Measurements from ENCODE around the gene IFITM10.

IFITM10 gene

DNA sequence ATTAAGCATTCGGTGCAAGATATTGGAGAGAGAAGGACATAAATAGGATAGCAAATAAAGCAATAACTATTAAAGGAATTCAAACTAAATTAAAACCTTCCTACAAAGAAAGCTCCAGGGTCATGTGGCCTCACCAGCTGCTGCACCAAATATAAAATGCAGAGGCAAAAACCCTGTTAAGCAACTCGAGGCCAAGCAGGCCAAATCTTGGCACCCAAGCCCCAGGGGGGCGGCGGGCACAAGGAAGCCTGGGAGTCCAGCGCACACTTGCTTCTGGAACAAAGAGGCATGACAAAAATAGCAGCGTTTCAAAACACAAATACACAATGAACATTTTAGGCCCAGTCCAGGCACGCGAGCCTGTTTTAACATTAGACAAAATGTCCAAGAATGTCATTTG lies 32.6 kb downstream of the IFITM10 start:
- no peak for DNase-seq (ENCODE audit: low spot score)

GRCh38 chr11:1714908-1715885 lies 35.2 kb downstream of the IFITM10 start:
- no peak for DNase-seq (ENCODE audit: low spot score)

GRCh38 chr11:1708716-1709115 lies 41.7 kb downstream of the IFITM10 start:
- no peak for DNase-seq (ENCODE audit: low spot score)

DNA sequence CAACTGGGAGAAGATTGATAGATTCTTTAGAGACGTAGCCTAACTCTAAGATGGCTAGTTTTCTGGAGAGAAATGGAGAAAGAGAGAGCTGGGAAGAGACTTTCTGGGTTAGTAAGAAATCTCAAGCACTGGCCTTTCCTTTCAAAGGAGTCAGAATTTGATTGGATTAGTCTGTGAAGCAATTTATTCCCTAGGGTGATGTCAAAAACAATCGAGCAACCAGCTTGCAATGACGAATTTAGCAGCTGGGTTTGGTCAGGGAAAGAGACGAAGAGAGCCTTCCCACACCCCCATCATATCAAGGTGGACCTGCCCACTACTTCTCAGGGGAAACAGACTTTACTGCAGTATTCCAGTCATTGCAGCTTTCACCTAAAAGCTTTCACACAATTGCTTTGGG lies 42.6 kb downstream of the IFITM10 start:
- DNase-seq (ENCODE audit: low spot score): no peak

- no peak for DNase-seq (ENCODE audit: low spot score)
Observed at GRCh38 chr11:1706634-1707400, 43.6 kb downstream of the IFITM10 start.

- no peak for DNase-seq (ENCODE audit: low spot score)
Observed at GRCh38 chr11:1705126-1706052, 45.0 kb downstream of the IFITM10 start.

DNA sequence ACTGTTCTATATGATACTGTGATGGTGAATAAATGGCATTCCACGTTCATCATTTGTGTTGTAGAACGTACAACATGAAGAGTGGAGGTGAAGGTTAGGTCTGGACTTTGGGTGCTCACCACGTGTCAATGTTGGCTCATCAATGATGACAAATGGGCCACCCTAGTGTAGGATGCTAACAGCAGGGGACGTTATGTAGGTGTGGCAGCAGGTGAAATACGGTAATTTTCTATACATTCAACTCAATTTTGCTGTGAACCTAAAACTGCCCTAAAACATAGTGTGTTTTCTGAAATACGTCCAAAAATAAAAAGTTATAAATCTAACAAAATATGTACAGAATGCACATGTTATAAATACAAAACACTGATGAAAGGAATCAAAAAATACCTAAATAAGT lies 47.2 kb downstream of the IFITM10 start:
- no peak for DNase-seq (ENCODE audit: low spot score)

DNA sequence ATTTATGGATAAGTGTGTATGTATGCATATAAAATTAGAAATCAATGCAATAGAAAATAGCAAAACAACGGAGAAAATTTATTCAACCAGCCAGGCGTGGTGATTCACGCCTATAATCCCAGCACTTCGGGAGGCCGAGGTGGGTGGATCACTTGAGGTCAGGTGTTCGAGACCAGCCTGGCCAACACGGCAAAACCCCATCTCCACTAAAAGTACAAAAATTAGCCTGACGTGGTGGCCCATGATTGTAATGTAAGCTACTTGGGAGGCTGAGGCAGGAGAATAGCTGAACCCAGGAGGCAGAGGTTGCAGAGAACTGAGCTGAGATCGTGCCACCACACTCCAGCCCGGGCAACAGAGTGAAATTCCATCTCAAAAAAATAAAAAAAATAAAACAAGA lies 47.9 kb downstream of the IFITM10 start:
- no peak for DNase-seq (ENCODE audit: low spot score)

DNA sequence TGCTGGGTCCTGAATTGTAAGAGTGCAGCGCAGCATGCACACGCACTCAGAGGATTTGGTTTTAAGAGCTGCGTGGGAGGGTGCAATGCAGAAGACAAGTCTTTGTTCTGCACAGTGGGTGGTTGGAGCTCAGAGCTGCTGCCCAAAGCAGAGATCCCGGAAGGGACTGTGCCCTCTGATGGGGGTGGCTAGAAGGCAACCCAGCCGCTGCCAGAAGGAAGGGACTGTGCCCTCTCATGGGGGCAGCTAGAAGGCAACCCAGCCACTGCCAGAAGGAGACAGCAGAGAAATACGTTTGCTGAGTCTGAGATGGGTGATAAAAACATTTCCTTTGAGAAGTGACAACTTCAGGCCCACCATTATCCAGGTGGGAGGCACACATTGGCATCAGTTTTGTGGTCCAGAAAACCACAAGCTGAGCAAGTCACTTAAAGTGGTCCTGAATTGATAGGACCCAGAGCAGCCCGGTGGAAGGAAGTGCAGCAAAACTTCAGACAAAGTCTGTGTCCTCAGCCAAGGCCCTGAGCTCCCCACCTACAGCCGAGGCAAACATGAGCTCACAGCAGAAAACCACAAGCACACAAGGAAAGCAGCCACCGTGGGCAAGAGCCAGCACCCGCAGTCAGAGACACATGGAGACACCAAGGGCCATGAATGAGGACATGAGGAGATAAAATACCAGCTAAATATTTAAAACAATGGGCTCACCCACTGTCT lies 49.1 kb downstream of the IFITM10 start:
- peak; percentile 43 for DNase-seq (ENCODE audit: low spot score)

- DNase-seq (ENCODE audit: low spot score): no peak
Observed at GRCh38 chr11:1699771-1700170, 50.6 kb downstream of the IFITM10 start.

- DNase-seq (ENCODE audit: low spot score): no peak
Observed at GRCh38 chr11:1696608-1697570, 53.5 kb downstream of the IFITM10 start, which contains the start of gene KRTAP5-6. Gene KRTAP5-6 (plus strand): TSS chr11:1697195. CDS start chr11:1697246, 51 bp downstream.

- no peak for DNase-seq (ENCODE audit: low spot score)
Observed at GRCh38 chr11:1695548-1696108, 54.8 kb downstream of the IFITM10 start.

GRCh38 chr11:1694846-1695547 lies 55.4 kb downstream of the IFITM10 start:
- DNase-seq (ENCODE audit: low spot score): no peak

DNA sequence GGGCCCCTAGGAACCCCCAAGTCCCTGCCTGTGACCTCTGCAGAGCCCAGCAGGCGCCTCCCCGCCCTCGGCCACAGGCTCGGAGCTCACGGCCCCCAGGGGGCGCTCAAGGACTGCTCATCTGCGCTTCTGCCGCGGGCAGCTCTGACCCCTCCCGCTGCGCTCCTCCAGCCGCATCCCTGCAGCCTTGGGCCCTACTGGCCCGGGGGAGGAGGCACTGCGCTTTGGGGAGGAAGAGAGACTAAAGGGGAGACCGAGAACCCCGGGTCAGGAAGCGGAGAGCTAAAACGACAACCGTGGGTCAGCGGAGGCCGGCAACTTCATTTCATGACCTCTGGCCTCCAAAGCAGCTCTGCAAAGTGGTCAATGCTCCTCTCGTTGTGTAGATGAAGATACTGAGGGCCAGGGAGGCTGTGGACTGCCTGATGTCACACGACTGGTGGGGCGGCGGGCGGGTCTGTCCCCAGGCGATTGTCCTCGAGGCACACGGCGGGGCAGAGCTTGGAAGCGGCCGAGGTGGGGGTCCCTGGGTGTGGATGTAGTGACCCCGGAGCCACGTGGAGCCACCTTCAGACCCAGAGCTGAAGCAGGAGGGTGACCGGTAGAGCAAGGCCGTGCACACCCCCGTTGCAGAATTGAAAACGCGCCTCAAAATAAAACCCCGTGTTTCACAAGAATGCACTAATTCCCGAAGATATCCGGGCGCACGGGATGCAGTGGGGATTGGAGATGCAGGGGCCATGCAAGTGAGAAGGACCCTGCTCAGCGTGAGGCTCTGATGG lies 56.1 kb downstream of the IFITM10 start:
- DNase-seq (ENCODE audit: low spot score): peak; percentile 98

DNA sequence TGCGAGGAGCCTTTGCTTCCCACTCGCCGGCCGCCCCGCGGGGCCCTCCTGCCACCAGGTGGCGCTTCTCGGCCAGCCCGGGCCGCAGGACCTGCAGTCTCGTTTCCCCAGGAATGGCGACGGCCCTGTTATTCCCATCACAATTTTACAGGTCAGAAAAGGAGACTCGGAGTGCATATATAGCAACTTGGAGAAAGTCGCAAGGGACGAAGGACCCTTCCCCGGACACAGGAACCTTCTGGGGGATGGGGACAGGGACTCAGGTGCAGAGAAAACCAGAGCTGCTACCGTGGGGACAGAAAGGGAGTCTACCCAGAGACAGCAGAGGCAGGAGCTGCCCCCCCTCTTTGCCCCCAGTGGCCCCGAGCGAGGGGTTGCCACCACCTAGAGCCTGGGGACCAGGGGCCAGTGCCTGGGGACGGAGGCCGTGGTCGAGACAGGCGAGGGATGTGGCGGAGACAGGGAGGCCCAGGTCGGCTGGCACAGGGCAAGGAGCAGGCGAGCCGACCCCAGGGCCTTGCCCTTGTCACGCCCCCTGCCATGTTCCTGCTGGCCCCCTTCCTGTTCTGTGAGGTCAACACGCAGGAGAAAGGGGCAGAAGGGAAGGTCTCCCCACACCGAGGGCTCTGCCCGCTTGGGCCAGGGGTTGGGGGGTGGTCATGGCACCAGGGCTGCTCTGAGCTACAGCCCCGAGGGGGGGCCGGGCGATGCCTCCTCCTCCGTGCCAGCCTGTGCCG lies 56.9 kb downstream of the IFITM10 start:
- DNase-seq (ENCODE audit: low spot score): peak; percentile 96

- DNase-seq (ENCODE audit: low spot score): no peak
Observed at GRCh38 chr11:1692708-1693326, 57.6 kb downstream of the IFITM10 start.

All from iPS-NIHi11 (cell line).